Left lung (tissue), 10 donors: ENCODE measurements around the gene DIPK1C. TPM values are rescaled to one million over a fixed set of nuclear protein-coding genes. Genes with fewer than 3 reads are reported as not detected.
"Not testable (repeated sequence)": the region's sequence is repeated elsewhere in the genome, so short reads cannot be mapped to it uniquely, and the experiment has no call there.

Experiments used
- ATAC-seq: fragments of 200-7000 bp; cut with Tn5 transposase; one replicate; pipeline ENCODE4 v1.9.1; 2020; ENCODE audit warnings: moderate library complexity
- DNase-seq, 4 donors: peaks; one replicate each; pipeline ENCODE4 v3.0.0-alpha.2; 2013 to 2020
- H3K27ac ChIP-seq, 2 donors: fragments of 200-600 bp; sonication (generic) in 1 of 2; one replicate each; pipeline versions ENCODE4 v1.5.0 to v1.8.0; 2020 to 2021
- H3K27me3 ChIP-seq, 2 donors: fragments of 200-600 bp; sonication (generic) in 1 of 2; one replicate each; pipeline versions ENCODE4 v1.5.0 to v1.8.0; 2020 to 2021
- H3K36me3 ChIP-seq, 2 donors: fragments of 200-600 bp; sonication (generic) in 1 of 2; one replicate each; pipeline versions ENCODE4 v1.5.0 to v1.8.0; 2020 to 2021
- H3K4me1 ChIP-seq, 2 donors: fragments of 200-600 bp; one replicate each; pipeline ENCODE4 v1.8.0; 2021
- H3K4me3 ChIP-seq, 2 donors: fragments of 200-600 bp; sonication (generic) in 1 of 2; one replicate each; pipeline versions ENCODE4 v1.5.0 to v1.8.0; 2020 to 2021; ENCODE audit warnings: mild to moderate bottlenecking in 1 of 2
- H3K9me3 ChIP-seq, 2 donors: fragments of 200-600 bp; sonication (generic) in 1 of 2; one replicate each; pipeline versions ENCODE4 v1.5.0 to v1.8.0; 2020 to 2021
- intact Hi-C, 2 donors: fragments of 100-400 bp; cut with DNase I; formaldehyde crosslinking; loops; one replicate each; pipeline versions ENCODE4 v1.11.2 to v1.14.2; 2022
- polyA plus RNA-seq, 6 donors: library from polyadenylated mRNA; unstranded; fragments of 120-200 nt; gene quantifications; one replicate each; pipeline ENCODE4 v1.2.1, GENCODE V29; 2013; ENCODE audit not compliant: insufficient read length in 6 of 6
- total RNA-seq, 2 donors: library from RNA; stranded (reverse); fragmentation: NEBNext Ultra II Directional; extraction: Animal tissue kit (Norgen Biotek cat#: 25700); gene quantifications; one replicate each; pipeline ENCODE4 v1.2.1, GENCODE V29; 2021
- TF ChIP-seq, protein P1 (sequence below), 2 donors: fragments of 200-600 bp; sonication (generic) in 1 of 2; IDR thresholded peaks; one replicate each; pipeline versions ENCODE4 v1.5.0 to v1.8.0; 2021; ENCODE audit warnings: antibody characterized with exemption in 2 of 2
- donor health status: DM: no; HTN: yes; CAD: no.
- donor health status: DM: no; HTN: no; CAD: no.

The DIPK1C gene
- total and polyA plus RNA-seq, 8 donors, result 0.09 to 0.31 (median 0.21) TPM; not detected in 3

DNA sequence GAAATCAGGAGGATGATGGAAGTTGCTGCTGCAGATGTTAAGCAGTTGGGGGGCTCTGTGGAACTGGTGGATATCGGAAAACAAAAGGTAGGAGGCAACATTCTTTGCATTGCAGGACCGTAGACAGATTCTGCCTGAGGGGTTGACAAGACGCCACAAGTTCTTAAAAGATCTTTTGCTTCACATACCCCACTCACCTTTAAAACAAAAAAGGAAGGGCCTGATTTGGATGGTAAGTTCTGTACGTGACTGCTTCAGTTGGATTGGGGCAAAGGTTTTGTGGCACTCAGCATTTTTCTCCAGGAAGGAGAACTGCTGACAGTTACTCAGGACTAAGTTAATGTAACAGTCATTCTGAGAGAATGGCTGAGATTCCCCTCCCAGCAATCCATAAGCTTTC is 44.3 kb upstream of the DIPK1C start:
- no peak for ATAC-seq
- TF ChIP-seq, protein P1, sequence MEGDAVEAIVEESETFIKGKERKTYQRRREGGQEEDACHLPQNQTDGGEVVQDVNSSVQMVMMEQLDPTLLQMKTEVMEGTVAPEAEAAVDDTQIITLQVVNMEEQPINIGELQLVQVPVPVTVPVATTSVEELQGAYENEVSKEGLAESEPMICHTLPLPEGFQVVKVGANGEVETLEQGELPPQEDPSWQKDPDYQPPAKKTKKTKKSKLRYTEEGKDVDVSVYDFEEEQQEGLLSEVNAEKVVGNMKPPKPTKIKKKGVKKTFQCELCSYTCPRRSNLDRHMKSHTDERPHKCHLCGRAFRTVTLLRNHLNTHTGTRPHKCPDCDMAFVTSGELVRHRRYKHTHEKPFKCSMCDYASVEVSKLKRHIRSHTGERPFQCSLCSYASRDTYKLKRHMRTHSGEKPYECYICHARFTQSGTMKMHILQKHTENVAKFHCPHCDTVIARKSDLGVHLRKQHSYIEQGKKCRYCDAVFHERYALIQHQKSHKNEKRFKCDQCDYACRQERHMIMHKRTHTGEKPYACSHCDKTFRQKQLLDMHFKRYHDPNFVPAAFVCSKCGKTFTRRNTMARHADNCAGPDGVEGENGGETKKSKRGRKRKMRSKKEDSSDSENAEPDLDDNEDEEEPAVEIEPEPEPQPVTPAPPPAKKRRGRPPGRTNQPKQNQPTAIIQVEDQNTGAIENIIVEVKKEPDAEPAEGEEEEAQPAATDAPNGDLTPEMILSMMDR (IDR thresholded peaks at IDR 0.05), result no peak
- H3K4me3 ChIP-seq, result peak overlapping the region in 1 of 2 donors; percentile 42
- H3K27me3 ChIP-seq, result no peaks in the 10 kb centered on the region
- DNase-seq, result no peak
- H3K27ac ChIP-seq, result peak overlapping the region; percentile 55 to 82
- intact Hi-C loops, result no loop called here
- peaks cover 17 to 48% of the 10 kb centered on the region in 2 donors for H3K4me1 ChIP-seq
- H3K9me3 ChIP-seq, result no peaks in the 10 kb centered on the region
- peaks cover 6 to 56% of the 10 kb centered on the region in 2 donors for H3K36me3 ChIP-seq

DNA sequence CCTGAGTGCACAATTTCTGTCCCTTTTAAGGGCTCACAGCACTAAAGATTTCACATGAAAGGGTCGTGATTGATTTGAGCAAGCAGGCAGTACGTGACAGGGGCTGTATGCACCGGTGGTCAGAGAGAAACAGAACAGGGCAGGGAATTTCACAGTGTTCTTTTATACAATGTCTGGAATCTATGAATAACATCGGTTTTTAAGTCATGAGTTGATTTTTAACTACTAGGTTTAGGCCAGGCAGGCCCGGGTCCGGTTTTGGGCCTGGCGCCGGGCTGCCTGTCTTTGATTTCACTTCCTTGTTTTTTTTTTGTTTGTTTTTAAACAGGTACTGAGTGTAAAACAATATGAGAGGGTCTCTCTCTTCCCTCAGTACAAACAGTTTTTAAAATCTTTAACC is 43.7 kb upstream of the DIPK1C start:
- ATAC-seq, DNase-seq, H3K9me3 ChIP-seq, intact Hi-C loops, H3K27me3 ChIP-seq: not testable (repeated sequence)
- H3K4me1 ChIP-seq, result peaks cover 17 to 48% of the 10 kb centered on the region in 2 donors
- H3K4me3 ChIP-seq, result peak overlapping the region in 1 of 2 donors; percentile 42
- H3K27ac ChIP-seq, result peak overlapping the region; percentile 55 to 82
- peaks cover 6 to 50% of the 10 kb centered on the region in 2 donors for H3K36me3 ChIP-seq

DNA sequence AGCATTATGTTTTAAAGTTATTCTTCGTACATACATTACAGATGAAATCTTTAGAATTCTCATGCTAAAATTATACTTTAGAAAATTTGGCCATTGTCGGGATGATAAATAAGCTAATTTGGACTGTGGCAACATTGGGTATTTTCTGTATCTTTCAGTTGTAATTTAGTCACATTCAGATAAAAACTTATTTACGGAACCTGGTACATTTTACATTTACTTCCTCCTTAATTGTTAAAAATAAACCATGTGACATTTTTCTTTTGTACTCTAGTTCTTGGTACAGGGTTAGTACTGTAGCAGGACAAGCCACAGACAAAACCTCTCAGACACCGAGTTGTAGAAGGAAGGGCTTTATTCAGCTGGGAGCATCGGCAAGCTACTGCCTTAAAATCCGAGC is 43.3 kb upstream of the DIPK1C start:
- TF ChIP-seq, protein P1 (IDR thresholded peaks at IDR 0.05), result no peak
- H3K27me3 ChIP-seq, result no peaks in the 10 kb centered on the region
- peaks cover 6 to 46% of the 10 kb centered on the region in 2 donors for H3K36me3 ChIP-seq
- DNase-seq (no peak), ATAC-seq (no peak)
- intact Hi-C loops, result no loop called here
- peaks cover 17 to 50% of the 10 kb centered on the region in 2 donors for H3K4me1 ChIP-seq
- H3K9me3 ChIP-seq, result no peaks in the 10 kb centered on the region
- H3K27ac ChIP-seq, result peak overlapping the region; percentile 55 to 82
- peak overlapping the region in 1 of 2 donors; percentile 42 for H3K4me3 ChIP-seq

DNA sequence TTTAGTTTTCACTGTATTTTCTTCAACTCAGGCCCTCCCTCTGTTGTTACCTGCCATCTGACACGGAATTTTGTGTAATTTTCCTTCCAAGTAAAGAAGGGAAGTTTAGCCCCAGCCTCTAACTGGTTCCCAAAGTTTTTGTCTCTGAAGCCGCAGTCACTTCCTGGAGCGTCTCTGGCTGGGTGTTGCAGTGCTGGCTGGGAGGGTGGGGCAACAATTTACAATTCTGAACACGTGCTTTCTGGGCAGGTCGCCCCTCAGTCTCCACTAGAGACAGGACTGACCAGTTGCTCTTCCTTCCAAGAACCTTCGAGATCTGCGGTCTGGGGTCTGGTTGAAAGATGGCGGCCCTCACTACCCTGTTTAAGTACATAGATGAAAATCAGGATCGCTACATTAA is 42.5 kb upstream of the DIPK1C start:
- H3K27me3 ChIP-seq, result no peaks in the 10 kb centered on the region
- intact Hi-C loops, result no loop called here
- DNase-seq (peak in 2 of 4 donors; percentile 54 to 78), ATAC-seq (peak; percentile 20)
- H3K27ac ChIP-seq, result peak overlapping the region; percentile 82 to 87
- TF ChIP-seq, protein P1 (IDR thresholded peaks at IDR 0.05), result no peak
- H3K9me3 ChIP-seq, result no peaks in the 10 kb centered on the region
- H3K36me3 ChIP-seq, result peaks cover 6 to 38% of the 10 kb centered on the region in 2 donors
- peaks cover 17 to 56% of the 10 kb centered on the region in 2 donors for H3K4me1 ChIP-seq
- peak overlapping the region; percentile 8 to 42 for H3K4me3 ChIP-seq

DNA sequence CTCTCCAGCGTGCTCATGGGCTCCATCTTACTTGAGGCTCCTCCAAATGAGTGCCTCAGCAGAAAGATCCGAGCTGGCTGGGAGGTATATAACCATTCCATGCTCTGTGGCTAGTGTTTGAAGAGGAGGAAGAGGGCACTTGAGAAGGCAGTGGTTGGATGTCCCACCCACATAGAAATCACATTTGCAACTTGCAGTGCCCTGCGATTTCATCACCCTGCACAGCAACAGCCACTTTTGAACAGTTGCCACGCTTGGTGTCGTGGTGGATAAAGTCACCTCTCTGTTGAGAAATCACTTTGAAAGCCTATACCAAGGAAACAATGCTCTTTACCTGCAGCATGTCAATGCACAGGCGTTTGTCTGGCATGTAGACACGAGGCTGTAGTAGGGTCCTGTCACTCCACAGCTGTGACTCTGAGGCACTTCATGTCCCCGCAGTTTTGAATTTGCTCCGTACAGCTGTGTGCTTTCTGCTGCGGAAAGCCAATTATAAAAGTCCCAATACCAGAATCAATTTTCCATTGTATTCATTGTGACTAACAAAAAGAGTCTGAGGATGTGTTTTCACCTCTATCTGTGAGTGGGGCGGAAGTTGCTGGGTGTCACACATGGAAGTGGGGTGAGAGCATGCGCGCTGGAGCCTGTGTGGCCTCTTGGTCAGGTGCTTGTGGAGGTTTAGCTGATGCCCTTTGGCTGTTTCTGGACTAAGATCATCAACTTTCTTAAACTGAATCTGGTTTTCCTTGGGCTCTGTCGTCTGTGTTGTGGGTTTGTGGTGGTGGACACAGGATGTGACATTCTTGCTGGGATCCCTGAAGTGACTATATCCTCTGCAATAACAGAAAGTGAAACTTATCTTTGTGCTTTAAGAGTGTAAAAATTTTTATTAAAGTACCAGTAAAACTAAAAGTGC is 41.9 kb upstream of the DIPK1C start:
- no peaks in the 10 kb centered on the region for H3K9me3 ChIP-seq
- ATAC-seq (peak; percentile 25), DNase-seq (peak in 3 of 4 donors; percentile 48 to 90 (median 84))
- TF ChIP-seq, protein P1 (IDR thresholded peaks at IDR 0.05), result no peak
- no peaks in the 10 kb centered on the region for H3K27me3 ChIP-seq
- peak overlapping the region; percentile 82 to 87 for H3K27ac ChIP-seq
- intact Hi-C loops, result no loop called here
- H3K4me1 ChIP-seq, result peaks cover 17 to 56% of the 10 kb centered on the region in 2 donors
- H3K4me3 ChIP-seq, result peak overlapping the region; percentile 8 to 42
- peaks cover 6 to 32% of the 10 kb centered on the region in 2 donors for H3K36me3 ChIP-seq
